Mammary epithelial cell (primary cell): ENCODE results near the gene GALK2.

Source experiments
- CTCF ChIP-seq, 2 donors: IDR thresholded peaks in 1 of 2; conservative IDR thresholded peaks in 1 of 2; 2 replicates each; pipeline ENCODE4 v1.5.1; 2011 to 2012; ENCODE audit warnings: inconsistent platforms in 2 of 2, low read length in 2 of 2, mild to moderate bottlenecking in 2 of 2, control low read depth in 1 of 2, low read depth in 1 of 2; ENCODE audit not compliant: insufficient read depth in 1 of 2; ENCODE audit errors: extremely low read depth in 1 of 2
- EZH2 ChIP-seq: IDR thresholded peaks from 2 replicates; pipeline ENCODE4 v1.6.1; 2012; ENCODE audit warnings: low read length, inconsistent platforms, borderline replicate concordance

GRCh38 chr15:49124371-49124770 is 45.7 kb upstream of the GALK2 start:
- TF ChIP-seq CTCF (conservative IDR thresholded peaks at IDR 0.05 in 1 of 2, IDR thresholded peaks at IDR 0.05 in 1 of 2; ENCODE audit: extremely low read depth in 1 of 2, insufficient read depth in 1 of 2, low read depth in 1 of 2, low read length in 2 of 2), result no peak
- no peak for TF ChIP-seq EZH2
